H7 (cell line): ENCODE results near the gene PRXL2B. TPM values are rescaled to one million over a fixed set of nuclear protein-coding genes. Genes with fewer than 3 reads are reported as not detected.
"Not testable (repeated sequence)": the region's sequence is repeated elsewhere in the genome, so short reads cannot be mapped to it uniquely, and the experiment has no call there.

Source experiments
- DNase-seq: peaks from one replicate; pipeline ENCODE4 v3.0.0; 2012
- H3K27me3 ChIP-seq: 2 replicates; pipeline ENCODE4 v1.6.0; 2011; ENCODE audit warnings: mild to moderate bottlenecking, low read length; ENCODE audit not compliant: control insufficient read depth, insufficient read depth
- H3K36me3 ChIP-seq: replicated peaks from 2 replicates; pipeline ENCODE4 v1.5.1; 2011; ENCODE audit warnings: low read length; ENCODE audit not compliant: control insufficient read depth, insufficient read depth
- H3K4me3 ChIP-seq: 2 replicates; pipeline ENCODE4 v1.5.1; 2011; ENCODE audit warnings: low read depth, mild to moderate bottlenecking, control low read depth, low read length, moderate library complexity; ENCODE audit not compliant: insufficient read depth
- total RNA-seq: library from RNA; depleted of rRNA; stranded (reverse); fragments of >200 nt; shearing (Covaris generic); gene quantifications from 2 replicates; pipeline ENCODE4 v1.2.3, GENCODE V29; 2014

PRXL2B gene
- total RNA-seq, 1 experiment from 2014 or later = 83.5 TPM

- H3K27me3 ChIP-seq = no peaks in the 10 kb centered on the region
- H3K4me3 ChIP-seq = no peak overlapping the region
- H3K36me3 ChIP-seq = no peaks in the 10 kb centered on the region
- DNase-seq = peak; percentile 54
Measured at GRCh38 chr1:2566101-2567045, 20.2 kb upstream of the PRXL2B start.

GRCh38 chr1:2567083-2567679 is 19.4 kb upstream of the PRXL2B start:
- no peak for DNase-seq
- Histone ChIP-seq H3K36me3 (no peaks in the 10 kb centered on the region), H3K27me3 (no peaks in the 10 kb centered on the region), H3K4me3 (no peak overlapping the region)

GRCh38 chr1:2568187-2568816 is 18.3 kb upstream of the PRXL2B start:
- H3K36me3 ChIP-seq, DNase-seq, H3K4me3 ChIP-seq, H3K27me3 ChIP-seq: not testable (repeated sequence)

- H3K36me3 ChIP-seq = no peaks in the 10 kb centered on the region
- no peak overlapping the region for H3K4me3 ChIP-seq
- DNase-seq = peak; percentile 55
Measured at GRCh38 chr1:2569060-2569459, 17.5 kb upstream of the PRXL2B start.

GRCh38 chr1:2569703-2570102 is 16.9 kb upstream of the PRXL2B start:
- not testable (repeated sequence) for DNase-seq, H3K27me3 ChIP-seq, H3K36me3 ChIP-seq, H3K4me3 ChIP-seq

More at GRCh38 chr1:2569060-2569459, 17.5 kb upstream of the PRXL2B start:
- H3K27me3 ChIP-seq = no peaks in the 10 kb centered on the region

GRCh38 chr1:2570332-2570731 is 16.2 kb upstream of the PRXL2B start:
- no peaks in the 10 kb centered on the region for H3K27me3 ChIP-seq
- no peak for DNase-seq
- H3K36me3 ChIP-seq = no peaks in the 10 kb centered on the region
- H3K4me3 ChIP-seq = no peak overlapping the region

- no peak for DNase-seq
- Histone ChIP-seq H3K36me3 (no peaks in the 10 kb centered on the region), H3K27me3 (no peaks in the 10 kb centered on the region), H3K4me3 (no peak overlapping the region)
Measured at GRCh38 chr1:2571348-2571747, 15.2 kb upstream of the PRXL2B start.

- H3K27me3 ChIP-seq = no peaks in the 10 kb centered on the region
- DNase-seq = no peak
Measured at GRCh38 chr1:2573250-2573920, 13.2 kb upstream of the PRXL2B start.

GRCh38 chr1:2574350-2574749 is 12.2 kb upstream of the PRXL2B start:
- DNase-seq = no peak
- Histone ChIP-seq H3K27me3 (no peaks in the 10 kb centered on the region), H3K36me3 (no peaks in the 10 kb centered on the region), H3K4me3 (no peak overlapping the region)

More at GRCh38 chr1:2573250-2573920, 13.2 kb upstream of the PRXL2B start:
- no peaks in the 10 kb centered on the region for H3K36me3 ChIP-seq
- H3K4me3 ChIP-seq = no peak overlapping the region

GRCh38 chr1:2575801-2576663 is 10.5 kb upstream of the PRXL2B start:
- Histone ChIP-seq H3K4me3 (no peak overlapping the region), H3K27me3 (no peaks in the 10 kb centered on the region), H3K36me3 (no peaks in the 10 kb centered on the region)
- no peak for DNase-seq

GRCh38 chr1:2577565-2578075 is 9.0 kb upstream of the PRXL2B start:
- not testable (repeated sequence) for H3K36me3 ChIP-seq, H3K4me3 ChIP-seq, H3K27me3 ChIP-seq, DNase-seq

GRCh38 chr1:2578758-2579118 is 7.8 kb upstream of the PRXL2B start:
- DNase-seq = no peak
- Histone ChIP-seq H3K36me3 (no peaks in the 10 kb centered on the region), H3K27me3 (no peaks in the 10 kb centered on the region), H3K4me3 (no peak overlapping the region)

GRCh38 chr1:2580691-2581090 is 5.9 kb upstream of the PRXL2B start:
- H3K4me3 ChIP-seq = no peak overlapping the region
- H3K36me3 ChIP-seq = no peaks in the 10 kb centered on the region
- no peaks in the 10 kb centered on the region for H3K27me3 ChIP-seq
- no peak for DNase-seq
